ENCODE results near the gene CRYBB1.

- TF ChIP-seq GATA2 (IDR thresholded peaks at IDR 0.05; ENCODE audit: low read depth, low read length): no peak
- TF ChIP-seq GATA3 (IDR thresholded peaks at IDR 0.05; ENCODE audit: low read depth, low read length): no peak
Measured at GRCh38 chr22:26581026-26581425, 36.8 kb downstream of the CRYBB1 start.
